ENCODE data around the gene DSN1. TPM values are rescaled to one million over a fixed set of nuclear protein-coding genes. Genes with fewer than 3 reads are reported as not detected.
A peak's percentile ranks its signal among the peaks of the same experiment; 100 is the strongest.

The DSN1 gene
- total RNA-seq, 8 experiments from 2014 or later: 4.3 to 16.7 (median 6.2) TPM

DNA sequence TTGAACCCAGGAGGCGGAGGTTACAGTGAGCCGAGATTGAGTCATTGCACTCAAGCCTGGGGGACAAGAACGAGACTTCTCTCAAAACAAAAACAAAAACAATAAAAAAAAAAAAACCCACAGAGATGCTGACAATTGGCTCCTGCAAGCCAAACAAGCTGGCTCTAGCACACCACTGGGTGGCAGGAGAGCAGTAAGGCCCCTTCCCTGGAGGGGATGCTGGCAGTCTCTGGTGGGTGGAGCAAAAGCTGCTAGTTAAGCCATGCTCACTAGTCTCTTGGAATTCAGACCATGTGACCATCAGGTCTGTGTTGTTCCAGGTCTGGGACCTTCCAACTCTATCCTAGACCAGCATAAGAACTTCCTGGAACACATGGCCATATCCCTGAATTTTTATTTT lies 18.9 kb upstream of the DSN1 start:
- in situ Hi-C loops (cut with MboI; ENCODE audit: low pct_unique_long_range_greater_than_20kb in 2 of 9, low sequenced_read_pairs in 9 of 9, unreplicated experiment in 9 of 9): no loop called here

DNA sequence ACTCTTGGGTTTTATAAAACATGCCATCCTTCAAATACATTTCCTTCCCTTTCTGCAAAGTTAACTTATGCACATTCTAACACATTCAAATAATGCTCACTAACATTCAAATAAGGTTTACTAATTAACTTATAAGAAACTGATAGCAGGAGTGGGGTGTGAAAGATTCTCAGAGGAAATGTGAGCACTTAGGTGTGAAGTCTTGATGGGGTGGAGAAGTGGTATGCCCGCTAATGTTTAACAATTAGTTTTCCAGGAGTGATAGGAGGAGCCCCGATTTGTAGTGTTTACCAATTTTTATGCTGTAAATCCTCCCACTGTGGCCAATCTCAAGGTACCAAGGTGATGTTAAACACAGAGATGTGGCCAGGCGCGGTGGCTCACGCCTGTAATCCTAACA lies 18.3 kb upstream of the DSN1 start:
- in situ Hi-C loops (cut with MboI; ENCODE audit: low pct_unique_long_range_greater_than_20kb in 2 of 9, low sequenced_read_pairs in 9 of 9, unreplicated experiment in 9 of 9): no loop called here
- Histone ChIP-seq H3K4me3 (no peak overlapping the region), H3K27ac (no peak overlapping the region), H3K4me1 (replicated peaks in 1 of 2) (no peaks in the 10 kb centered on the region)
- no peak for ATAC-seq (replicated peaks in 6 of 8)
- WGBS, 10 experiments: 100% methylated on average over 1 to 5 of the region's 5 CpGs; no CpG with 5 or more reads in 4 of the 10 experiments

More for the DNA sequence above, 18.9 kb upstream of the DSN1 start:
- H3K27ac ChIP-seq: no peak overlapping the region
- no peaks in the 10 kb centered on the region for H3K4me1 ChIP-seq (replicated peaks in 1 of 2)
- H3K4me3 ChIP-seq: no peak overlapping the region
- ATAC-seq (replicated peaks in 6 of 8): peak in 6 of 8 experiments; percentile 53 to 90 (median 88)
- WGBS, 10 experiments: 40 to 100% (median 84%) methylated on average over 1 to 3 of the region's 3 CpGs; no CpG with 5 or more reads in 6 of the 10 experiments

DNA sequence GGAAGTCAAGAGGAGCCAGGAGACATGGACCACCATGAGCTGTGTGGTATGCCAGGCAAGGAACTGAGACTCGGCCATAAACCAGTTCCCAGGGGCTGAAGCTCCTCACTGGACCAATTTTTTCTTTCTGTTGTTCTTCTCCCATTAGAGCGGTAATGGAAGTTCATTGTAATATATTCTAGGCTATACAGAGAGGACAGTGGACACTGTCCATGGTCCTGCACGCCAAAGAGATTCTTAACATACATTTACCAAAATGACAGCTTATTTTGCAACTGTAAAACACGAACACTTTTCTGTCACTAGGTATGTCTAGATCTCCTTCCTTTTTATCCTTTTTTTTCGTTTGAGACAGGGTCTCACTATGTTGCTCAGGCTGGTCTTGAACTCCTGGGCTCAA lies 13.1 kb upstream of the DSN1 start:
- WGBS, 10 experiments: 83 to 100% (median 92%) methylated on average over 1 to 5 of the region's 5 CpGs
- no peak overlapping the region for H3K4me3 ChIP-seq
- no peak overlapping the region for H3K27ac ChIP-seq
- ATAC-seq (replicated peaks in 6 of 8): no peak
- no peaks in the 10 kb centered on the region for H3K4me1 ChIP-seq (replicated peaks in 1 of 2)
- in situ Hi-C loops (cut with MboI; ENCODE audit: low pct_unique_long_range_greater_than_20kb in 2 of 9, low sequenced_read_pairs in 9 of 9, unreplicated experiment in 9 of 9): no loop called here

DNA sequence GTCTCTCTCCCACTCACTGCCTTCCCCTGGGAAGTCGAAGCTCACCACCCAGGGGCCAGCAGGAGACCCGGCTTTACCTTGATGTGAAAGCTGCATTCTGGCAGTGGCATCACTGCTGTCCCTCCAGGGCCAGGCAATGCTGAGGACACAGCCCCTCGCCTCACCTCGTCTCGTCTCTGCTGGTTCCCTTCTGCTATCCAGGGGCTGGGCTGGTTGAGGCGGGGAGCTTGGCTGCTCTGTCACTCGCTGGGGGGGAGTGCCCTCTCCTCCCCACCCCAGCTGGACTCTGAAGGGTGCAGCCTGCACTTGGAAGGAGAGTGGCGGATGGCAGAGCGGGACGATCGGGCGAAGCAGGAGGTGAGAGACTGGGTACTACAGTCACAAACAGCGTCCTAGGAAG lies 12.7 kb upstream of the DSN1 start:
- in situ Hi-C loops (cut with MboI; ENCODE audit: low pct_unique_long_range_greater_than_20kb in 2 of 9, low sequenced_read_pairs in 9 of 9, unreplicated experiment in 9 of 9): no loop called here
- ATAC-seq (replicated peaks in 6 of 8): no peak
- no peak overlapping the region for H3K27ac ChIP-seq
- H3K4me1 ChIP-seq (replicated peaks in 1 of 2): no peaks in the 10 kb centered on the region
- WGBS, 10 experiments: 90 to 100% (median 99%) methylated on average over 1 to 8 of the region's 13 CpGs; no CpG with 5 or more reads in 4 of the 10 experiments
- H3K4me3 ChIP-seq: no peak overlapping the region

DNA sequence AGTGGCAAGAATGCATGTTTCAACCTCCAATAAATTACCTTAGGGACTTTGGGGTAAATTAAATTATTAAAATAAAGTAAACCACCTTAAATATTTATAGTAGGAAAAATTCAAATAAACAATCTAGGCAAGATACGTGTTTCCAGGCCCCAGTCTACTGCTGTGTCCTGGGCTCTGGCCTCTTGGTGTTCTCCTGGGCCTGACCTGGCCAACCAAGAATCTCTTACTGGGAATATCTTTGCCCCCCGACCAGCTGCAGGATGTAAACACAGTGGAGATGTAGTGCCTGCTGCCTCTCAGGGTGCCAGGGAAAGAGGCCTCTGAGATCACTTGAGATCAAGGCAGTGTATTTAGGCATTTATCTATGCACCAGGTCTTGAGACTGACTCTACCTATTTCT lies 11.7 kb upstream of the DSN1 start:
- no peak for ATAC-seq (replicated peaks in 6 of 8)
- Histone ChIP-seq H3K4me1 (replicated peaks in 1 of 2) (no peaks in the 10 kb centered on the region), H3K27ac (no peak overlapping the region), H3K4me3 (no peak overlapping the region)
- WGBS, 10 experiments: 60 to 100% (median 83%) methylated on average over 1 to 2 of the region's 2 CpGs; no CpG with 5 or more reads in 5 of the 10 experiments
- in situ Hi-C loops (cut with MboI; ENCODE audit: low pct_unique_long_range_greater_than_20kb in 2 of 9, low sequenced_read_pairs in 9 of 9, unreplicated experiment in 9 of 9): no loop called here

DNA sequence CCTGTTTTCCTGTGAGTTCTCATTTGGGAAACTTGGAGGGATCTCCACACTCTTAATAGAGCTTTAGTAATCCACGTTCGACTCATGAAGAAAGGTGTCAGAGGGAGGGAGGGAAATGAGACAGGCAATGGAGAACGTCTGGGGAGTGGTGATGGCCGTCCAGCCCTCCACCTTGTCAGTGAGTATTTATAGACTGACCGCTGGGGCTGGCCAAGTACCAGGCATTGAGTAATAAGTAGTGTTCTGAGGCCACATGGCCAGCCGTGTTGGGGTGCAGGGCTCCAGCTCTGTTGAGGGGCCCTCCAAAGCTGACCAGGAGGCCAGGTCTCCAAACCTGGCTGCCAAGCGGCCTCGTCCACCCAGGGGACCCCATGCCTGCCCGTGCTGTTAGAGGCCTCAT lies 11.3 kb upstream of the DSN1 start:
- Histone ChIP-seq H3K4me3 (no peak overlapping the region), H3K4me1 (replicated peaks in 1 of 2) (no peaks in the 10 kb centered on the region), H3K27ac (no peak overlapping the region)
- ATAC-seq (replicated peaks in 6 of 8): no peak
- WGBS, 10 experiments: 90 to 100% (median 100%) methylated on average over 2 to 5 of the region's 9 CpGs; no CpG with 5 or more reads in 7 of the 10 experiments
- in situ Hi-C loops (cut with MboI; ENCODE audit: low pct_unique_long_range_greater_than_20kb in 2 of 9, low sequenced_read_pairs in 9 of 9, unreplicated experiment in 9 of 9): no loop called here

DNA sequence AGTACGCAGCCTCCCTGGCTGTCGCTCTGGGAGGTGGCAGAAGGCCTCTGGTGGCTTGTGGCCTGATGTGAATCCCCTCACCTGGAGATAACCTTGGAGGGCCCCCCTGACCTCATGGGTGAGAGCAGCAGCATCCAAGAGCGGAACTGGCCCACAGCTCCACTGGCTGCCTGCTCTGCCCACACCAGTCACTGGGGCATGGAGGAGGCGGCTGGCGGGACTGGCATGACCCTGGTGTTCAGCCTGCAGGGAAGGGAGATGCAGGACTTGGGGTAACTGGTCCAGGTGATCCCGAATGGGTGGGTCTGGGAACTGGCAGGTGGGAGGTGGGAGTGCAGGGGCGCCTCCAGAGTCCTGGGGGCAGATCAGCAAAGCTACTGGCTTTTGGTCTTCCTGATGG lies 10.6 kb upstream of the DSN1 start:
- Histone ChIP-seq H3K4me1 (replicated peaks in 1 of 2) (no peaks in the 10 kb centered on the region), H3K4me3 (no peak overlapping the region), H3K27ac (no peak overlapping the region)
- in situ Hi-C loops (cut with MboI; ENCODE audit: low pct_unique_long_range_greater_than_20kb in 2 of 9, low sequenced_read_pairs in 9 of 9, unreplicated experiment in 9 of 9): no loop called here
- 80 to 100% (median 100%) methylated on average over 1 to 4 of the region's 7 CpGs; no CpG with 5 or more reads in 4 of the 10 experiments for WGBS, 10 experiments
- ATAC-seq (replicated peaks in 6 of 8): no peak

DNA sequence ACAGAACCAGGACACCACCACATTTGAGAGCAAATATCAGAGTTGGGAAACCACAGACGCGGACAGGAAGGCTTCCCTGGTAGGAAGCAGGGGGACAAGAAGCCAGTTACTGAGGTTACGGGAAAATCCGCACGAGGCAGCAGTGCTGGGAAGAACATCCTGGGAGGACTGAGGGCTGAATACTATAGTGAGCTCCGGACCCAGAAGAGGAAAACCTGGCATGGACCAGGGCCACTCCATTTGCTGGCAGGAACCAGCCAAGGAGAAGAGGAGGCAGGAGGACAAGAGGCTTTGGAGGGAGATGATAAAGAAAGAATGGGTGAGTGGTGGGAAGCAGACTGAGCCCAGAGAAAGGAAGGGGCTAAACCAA lies 6.1 kb upstream of the DSN1 start:
- in situ Hi-C loops (cut with MboI; ENCODE audit: low pct_unique_long_range_greater_than_20kb in 2 of 9, low sequenced_read_pairs in 9 of 9, unreplicated experiment in 9 of 9): no loop called here
- no peaks in the 10 kb centered on the region for H3K4me1 ChIP-seq (replicated peaks in 1 of 2)
- 39 to 100% (median 76%) methylated on average over 2 to 6 of the region's 6 CpGs; no CpG with 5 or more reads in 4 of the 10 experiments for WGBS, 10 experiments
- peak in 4 of 8 experiments; percentile 23 to 68 (median 36) for ATAC-seq (replicated peaks in 6 of 8)
- no peak overlapping the region for H3K4me3 ChIP-seq
- peak overlapping the region in 1 of 2 donors; percentile 30 for H3K27ac ChIP-seq

DNA sequence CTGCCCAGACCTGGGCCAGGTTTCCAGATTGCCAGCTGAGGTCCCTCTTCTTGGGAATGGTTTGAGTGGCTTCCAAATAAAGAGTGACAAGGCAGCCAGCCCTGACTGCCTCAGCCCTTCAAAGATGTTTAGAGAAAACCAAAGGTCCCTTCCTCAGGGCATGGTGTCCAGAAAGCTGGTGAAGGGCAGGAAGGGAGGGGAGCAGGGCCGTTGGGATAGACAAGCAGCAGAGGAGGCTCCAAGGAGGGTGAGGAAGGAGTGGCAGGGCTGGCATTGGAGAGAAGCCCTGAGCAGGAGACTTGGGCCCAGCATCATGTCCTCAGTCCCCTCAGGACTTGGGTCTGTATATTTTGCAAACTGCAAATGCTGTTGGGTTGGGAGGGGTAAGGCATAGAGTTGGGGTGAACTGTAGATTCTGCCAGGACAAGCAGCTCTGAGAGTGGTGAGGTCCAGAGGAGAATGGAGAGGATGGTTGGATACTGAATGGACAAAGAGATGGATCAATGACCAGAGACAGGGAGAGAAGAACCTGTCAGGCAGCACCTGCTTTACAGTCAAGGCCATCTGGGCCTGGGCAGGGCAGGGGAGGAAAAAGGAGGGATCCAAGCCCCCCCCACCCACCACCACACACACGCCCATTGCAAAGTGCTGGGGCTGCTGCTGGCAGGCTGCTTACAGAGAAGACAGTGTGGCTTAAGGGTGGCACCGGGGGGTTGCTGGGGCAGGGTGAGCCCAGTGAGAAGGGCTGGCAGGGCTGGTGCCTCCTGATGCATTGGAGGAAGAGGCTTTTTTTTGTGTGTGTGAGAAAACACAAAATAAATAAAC lies 5.5 kb upstream of the DSN1 start:
- peak in 4 of 8 experiments; percentile 18 to 47 (median 31) for ATAC-seq (replicated peaks in 6 of 8)
- Histone ChIP-seq H3K4me1 (replicated peaks in 1 of 2) (no peaks in the 10 kb centered on the region), H3K4me3 (no peak overlapping the region), H3K27ac (peak overlapping the region in 1 of 2 donors; percentile 30)
- in situ Hi-C loops (cut with MboI; ENCODE audit: low pct_unique_long_range_greater_than_20kb in 2 of 9, low sequenced_read_pairs in 9 of 9, unreplicated experiment in 9 of 9): no loop called here
- 57 to 100% (median 80%) methylated on average over 1 of the region's 3 CpGs; no CpG with 5 or more reads in 7 of the 10 experiments for whole genome bisulfite sequencing, 10 experiments

DNA sequence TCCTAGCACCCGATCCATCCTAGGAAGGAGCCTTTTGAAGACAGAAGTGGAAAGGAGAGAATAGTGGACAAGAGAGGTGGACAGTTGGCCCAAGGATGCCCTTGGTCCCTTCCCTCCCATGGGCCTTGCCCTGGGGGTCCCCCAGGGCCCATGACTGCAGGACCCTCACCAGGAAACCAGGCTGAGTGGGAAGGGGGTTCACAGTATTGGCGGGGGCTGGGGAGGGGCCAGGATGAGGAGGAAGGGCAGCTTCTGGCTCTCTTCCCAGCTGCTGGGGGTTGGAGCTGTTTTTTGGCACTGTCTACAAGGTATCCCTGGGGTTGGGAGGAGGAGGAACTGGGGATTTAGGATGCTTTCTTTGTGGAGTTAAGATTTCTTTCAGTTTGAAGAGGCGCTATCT lies 4.0 kb upstream of the DSN1 start:
- 67 to 100% methylated on average over 1 of the region's 3 CpGs; no CpG with 5 or more reads in 8 of the 10 experiments for WGBS, 10 experiments
- Histone ChIP-seq H3K27ac (no peak overlapping the region), H3K4me3 (no peak overlapping the region), H3K4me1 (replicated peaks in 1 of 2) (peaks cover 3 to 4% of the 10 kb centered on the region in 2 donors)
- no peak for ATAC-seq (replicated peaks in 6 of 8)
- in situ Hi-C loops (cut with MboI; ENCODE audit: low pct_unique_long_range_greater_than_20kb in 2 of 9, low sequenced_read_pairs in 9 of 9, unreplicated experiment in 9 of 9): no loop called here

DNA sequence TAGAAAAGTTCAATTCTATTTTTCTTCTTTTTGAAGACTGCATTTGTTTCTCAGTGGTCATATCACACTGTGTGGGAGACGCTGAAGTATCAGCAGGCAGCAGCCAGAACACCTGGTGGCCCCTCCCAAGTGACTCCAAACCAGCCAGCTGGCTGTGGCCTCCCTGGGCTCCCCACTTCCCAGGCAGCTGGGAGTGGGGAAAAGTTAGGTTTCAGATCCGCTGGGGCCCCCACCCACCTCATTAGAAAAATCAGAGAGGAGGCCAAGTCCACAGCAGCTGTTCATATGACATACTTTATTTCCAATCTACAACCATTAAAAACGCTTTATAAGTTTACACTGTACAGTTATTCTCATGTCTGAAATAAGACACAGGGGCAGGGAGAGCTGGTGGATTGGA lies 3.6 kb upstream of the DSN1 start:
- peaks cover 3 to 4% of the 10 kb centered on the region in 2 donors for H3K4me1 ChIP-seq (replicated peaks in 1 of 2)
- in situ Hi-C loops (cut with MboI; ENCODE audit: low pct_unique_long_range_greater_than_20kb in 2 of 9, low sequenced_read_pairs in 9 of 9, unreplicated experiment in 9 of 9): no loop called here
- no peak for ATAC-seq (replicated peaks in 6 of 8)
- H3K27ac ChIP-seq: no peak overlapping the region
- WGBS, 10 experiments: 21 to 100% (median 94%) methylated on average over 1 to 3 of the region's 3 CpGs; no CpG with 5 or more reads in 3 of the 10 experiments
- no peak overlapping the region for H3K4me3 ChIP-seq

DNA sequence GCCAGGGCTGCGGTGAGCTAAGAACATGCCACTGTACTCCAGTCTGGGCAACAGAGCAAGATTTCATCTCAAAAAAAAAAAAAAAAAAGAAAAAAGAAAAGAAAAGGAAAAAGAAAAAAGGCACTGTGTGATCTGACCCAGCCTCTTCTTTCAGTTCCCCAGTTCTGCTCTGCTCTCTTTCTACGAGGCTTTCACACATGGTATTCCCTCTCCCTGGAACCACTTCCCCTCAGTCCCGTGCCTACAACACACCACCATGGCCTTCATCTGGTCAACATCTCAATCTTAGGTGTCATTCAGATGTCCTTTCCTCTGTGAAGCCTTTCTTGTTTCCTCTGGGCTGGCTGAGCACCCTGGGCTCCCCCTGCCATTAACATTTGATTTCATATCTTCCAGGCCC lies 2.3 kb upstream of the DSN1 start:
- in situ Hi-C loops (cut with MboI; ENCODE audit: low pct_unique_long_range_greater_than_20kb in 2 of 9, low sequenced_read_pairs in 9 of 9, unreplicated experiment in 9 of 9): no loop called here
- Histone ChIP-seq H3K27ac (no peak overlapping the region), H3K4me1 (replicated peaks in 1 of 2) (peaks cover 3 to 4% of the 10 kb centered on the region in 2 donors), H3K4me3 (no peak overlapping the region)
- no peak for ATAC-seq (replicated peaks in 6 of 8)
- 57 to 100% (median 85%) methylated on average over 1 to 3 of the region's 3 CpGs; no CpG with 5 or more reads in 3 of the 10 experiments for WGBS, 10 experiments

DNA sequence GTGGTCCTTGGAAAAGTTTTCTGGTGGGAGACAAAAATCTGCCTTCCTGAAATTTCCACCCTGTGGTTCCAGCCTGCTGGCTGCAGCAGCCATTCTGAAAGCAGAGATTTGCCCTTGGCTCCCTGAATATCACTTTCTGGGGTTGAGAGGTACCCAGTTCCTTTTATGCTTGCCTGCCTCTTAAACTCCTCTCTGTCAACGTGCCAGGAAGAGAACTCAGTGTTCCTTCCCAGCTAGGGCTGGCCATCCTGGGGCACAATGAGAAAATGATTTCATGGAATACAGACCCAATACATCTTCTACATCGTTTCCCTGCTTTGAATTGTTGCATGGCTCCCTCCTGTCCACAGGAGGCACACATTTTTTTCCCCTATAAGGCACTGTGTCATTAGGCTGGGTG lies 1.6 kb upstream of the DSN1 start:
- ATAC-seq (replicated peaks in 6 of 8): no peak
- in situ Hi-C loops (cut with MboI; ENCODE audit: low pct_unique_long_range_greater_than_20kb in 2 of 9, low sequenced_read_pairs in 9 of 9, unreplicated experiment in 9 of 9): no loop called here
- Histone ChIP-seq H3K4me3 (no peak overlapping the region), H3K27ac (peak overlapping the region in 1 of 2 donors; percentile 96), H3K4me1 (replicated peaks in 1 of 2) (peaks cover 3 to 4% of the 10 kb centered on the region in 2 donors)
- 10 to 94% (median 75%) methylated on average over 1 to 2 of the region's 2 CpGs; no CpG with 5 or more reads in 5 of the 10 experiments for WGBS, 10 experiments
